SW 1271 (cell line): ENCODE data around the gene DPH5.

Experiments used
- DNase-seq, 2 experiments: peaks; one replicate each; lab custom pipeline; 2025; lab: John Stamatoyannopoulos, UW

DPH5 gene

GRCh38 chr1:100941580-100942216, 83.9 kb downstream of the DPH5 start:
- no peak for DNase-seq

GRCh38 chr1:100941098-100941527, 84.5 kb downstream of the DPH5 start:
- no peak for DNase-seq
